GM23338 (cell line): ENCODE results near the gene ANKRD13B. TPM values are rescaled to one million over a fixed set of nuclear protein-coding genes. Genes with fewer than 3 reads are reported as not detected.

Experiments
- ATAC-seq: fragments of 200-7000 bp; cut with Tn5 transposase; 3 replicates; pipeline ENCODE4 v1.9.1; 2020
- DNase-seq: peaks from one replicate; pipeline ENCODE4 v3.0.0-alpha.2; 2015; ENCODE audit warnings: low spot score
- H2AFZ ChIP-seq: fragments of 200-600 bp; sonication (generic); 2 replicates; pipeline ENCODE4 v1.8.0; 2016; ENCODE audit warnings: antibody characterized with exemption, mild to moderate bottlenecking, moderate library complexity
- H3F3A ChIP-seq: fragments of 200-600 bp; sonication (generic); replicated peaks from 2 replicates; pipeline ENCODE4 v1.8.0; 2017; ENCODE audit warnings: antibody characterized with exemption, mixed run types, low read depth
- H3K27ac ChIP-seq: fragments of 200-600 bp; sonication (generic); 2 replicates; pipeline ENCODE4 v1.6.1; 2016; ENCODE audit warnings: low read depth
- H3K27me3 ChIP-seq: fragments of 200-600 bp; sonication (generic); 2 replicates; pipeline ENCODE4 v1.8.0; 2016; ENCODE audit warnings: mild to moderate bottlenecking, mixed run types, moderate library complexity; ENCODE audit not compliant: insufficient read depth
- H3K36me3 ChIP-seq: fragments of 200-600 bp; sonication (generic); 2 replicates; pipeline ENCODE4 v1.8.0; 2016; ENCODE audit warnings: mild to moderate bottlenecking; ENCODE audit not compliant: insufficient read depth
- H3K4me1 ChIP-seq: fragments of 200-600 bp; sonication (generic); 2 replicates; pipeline ENCODE4 v1.8.0; 2016; ENCODE audit warnings: mild to moderate bottlenecking, moderate library complexity; ENCODE audit not compliant: insufficient read depth
- H3K4me2 ChIP-seq: fragments of 200-600 bp; sonication (generic); 2 replicates; pipeline ENCODE4 v1.7.1; 2017; ENCODE audit warnings: mixed run types
- H3K4me3 ChIP-seq: fragments of 200-600 bp; sonication (generic); 2 replicates; pipeline ENCODE4 v1.6.1; 2016; ENCODE audit warnings: mixed run types
- H3K79me2 ChIP-seq: fragments of 200-600 bp; sonication (generic); replicated peaks from 2 replicates; pipeline ENCODE4 v1.8.0; 2017; ENCODE audit warnings: mild to moderate bottlenecking; ENCODE audit not compliant: insufficient read depth
- H3K9me2 ChIP-seq: fragments of 200-600 bp; sonication (generic); 2 replicates; pipeline ENCODE4 v1.8.0; 2017; ENCODE audit not compliant: insufficient read depth
- H4K20me1 ChIP-seq: fragments of 200-600 bp; sonication (generic); replicated peaks from 2 replicates; pipeline ENCODE4 v1.8.0; 2017; ENCODE audit warnings: mild to moderate bottlenecking; ENCODE audit not compliant: insufficient read depth
- H3K27ac Mint-ChIP-seq: 2 replicates; pipeline ENCODE4 v1.8.0; 2020; ENCODE audit warnings: inconsistent platforms, mild to moderate bottlenecking, moderate library complexity, mixed read lengths
- H3K27me3 Mint-ChIP-seq: 3 replicates; pipeline ENCODE4 v1.8.0; 2022; ENCODE audit warnings: low read depth, mild to moderate bottlenecking, moderate library complexity, mixed read lengths, inconsistent platforms; ENCODE audit not compliant: insufficient read depth, poor library complexity
- H3K36me3 Mint-ChIP-seq: 3 replicates; pipeline ENCODE4 v1.8.0; 2021; ENCODE audit warnings: low read depth, mild to moderate bottlenecking, inconsistent platforms, moderate library complexity, mixed read lengths
- H3K4me1 Mint-ChIP-seq: 3 replicates; pipeline ENCODE4 v1.8.0; 2020; ENCODE audit warnings: mild to moderate bottlenecking, inconsistent platforms, mixed read lengths
- H3K4me3 Mint-ChIP-seq: 3 replicates; pipeline ENCODE4 v1.8.0; 2021; ENCODE audit warnings: moderate library complexity, mild to moderate bottlenecking, inconsistent platforms, mixed read lengths
- H3K9me3 Mint-ChIP-seq: 3 replicates; pipeline ENCODE4 v1.8.0; 2020; ENCODE audit warnings: moderate library complexity, mild to moderate bottlenecking, inconsistent platforms, mixed read lengths
- CREB1 ChIP-seq: fragments of 250-450 bp; sonication (Bioruptor Pico); IDR thresholded peaks from 2 replicates; pipeline ENCODE4 v1.5.0; 2020; ENCODE audit warnings: low read depth, mild to moderate bottlenecking, moderate library complexity
- CTCF ChIP-seq, 2 experiments: fragments of 200-600 bp in 1 of 2; sonication (generic) in 1 of 2; conservative IDR thresholded peaks; 2 replicates each; pipeline versions ENCODE4 v1.5.1 to v1.6.1; 2016 to 2017; ENCODE audit warnings: antibody characterized with exemption in 2 of 2, low read depth in 2 of 2, mild to moderate bottlenecking in 2 of 2, moderate library complexity in 1 of 2
- ETS1 ChIP-seq: IDR thresholded peaks from 2 replicates; pipeline ENCODE4 v1.6.1; 2016; ENCODE audit warnings: antibody characterized with exemption
- EZH2 ChIP-seq: fragments of 200-600 bp; sonication (generic); IDR thresholded peaks from one replicate; pipeline ENCODE4 v1.8.0; 2017; ENCODE audit warnings: antibody characterized with exemption, mild to moderate bottlenecking, low read depth; ENCODE audit not compliant: unreplicated experiment
- POLR2AphosphoS5 ChIP-seq: IDR thresholded peaks from 2 replicates; pipeline ENCODE4 v1.6.1; 2016; ENCODE audit warnings: antibody characterized with exemption, low read depth
- ZNF114 ChIP-seq: fragments of 250-450 bp; sonication (Bioruptor Pico); IDR thresholded peaks from 2 replicates; pipeline ENCODE4 v1.5.0; 2020; ENCODE audit warnings: mild to moderate bottlenecking, moderate library complexity
- ZNF462 ChIP-seq: fragments of 250-450 bp; sonication (Bioruptor Pico); IDR thresholded peaks from 2 replicates; pipeline ENCODE4 v1.5.0; 2020; ENCODE audit warnings: mild to moderate bottlenecking, moderate library complexity
- long read RNA-seq: library from polyadenylated mRNA; unstranded; transcript quantifications from one replicate; pipeline ENCODE4 v2.0.0, GENCODE V29; 2020; ENCODE audit not compliant: unreplicated experiment
- polyA plus RNA-seq: library from polyadenylated mRNA; unstranded; fragments of >200 nt; fragmentation: Nextera tagmentation; extraction: Ambion mirVana; gene quantifications from 2 replicates; pipeline ENCODE4 v1.2.1, GENCODE V29; 2016
- total RNA-seq: library from RNA; depleted of rRNA; stranded (reverse); fragments of >200 nt; shearing (Covaris generic); gene quantifications from 2 replicates; pipeline ENCODE4 v1.2.3, GENCODE V29; 2014; rRNA removed

The ANKRD13B gene
- 55.0 and 57.4 TPM in 2 replicates for total RNA-seq
- 8.2 and 9.6 TPM in 2 replicates for polyA plus RNA-seq
- long read RNA-seq, partial matches to known transcripts: 1 of 3 reads
- long read RNA-seq, other reads (novel, unspliced or antisense): 2 of 3 reads

GRCh38 chr17:29592850-29593551 is at the start of gene ANKRD13B:
TSS of gene ANKRD13B (plus strand) at chr17:29593132. CDS start at chr17:29593622, 490 bp downstream.
- H3K27me3 ChIP-seq: peaks cover 12% of the 10 kb centered on the region
- peaks cover 48% of the 10 kb centered on the region for H3K4me1 Mint-ChIP-seq
- peak within 1 kb of the TSS; percentile 71; the same call in 1 of the 2 replicates for H3K27ac Mint-ChIP-seq
- H3K9me3 Mint-ChIP-seq: no peaks in the 10 kb centered on the region
- H3K27ac ChIP-seq: no peak within 1 kb of the TSS
- H3K4me3 Mint-ChIP-seq: peak within 1 kb of the TSS; percentile 89
- peaks cover 8% of the 10 kb centered on the region for H4K20me1 ChIP-seq
- H3K79me2 ChIP-seq: peaks cover 13% of the 10 kb centered on the region
- H3K36me3 Mint-ChIP-seq: no peaks in the 10 kb centered on the region
- no peaks in the 10 kb centered on the region for H3K9me2 ChIP-seq
- peak; percentile 83 for DNase-seq
- peaks cover 31% of the 10 kb centered on the region for H3K27me3 Mint-ChIP-seq
- H2AFZ ChIP-seq: peak within 1 kb of the TSS; percentile 94
- H3F3A ChIP-seq: peaks cover 25% of the 10 kb centered on the region
- TF ChIP-seq CTCF (conservative IDR thresholded peaks at IDR 0.05; ENCODE audit: low read depth in 2 of 2): no peak
- no peak for TF ChIP-seq CREB1
- peak; percentile 48; the same call in 1 of the 2 replicates for TF ChIP-seq ETS1
- peak; percentile 41; the same call in 1 of the 2 replicates for TF ChIP-seq POLR2AphosphoS5
- no peak for TF ChIP-seq ZNF114 (CRISPR knock-in tag)
- peaks cover 49% of the 10 kb centered on the region for H3K4me1 ChIP-seq
- peak within 1 kb of the TSS; percentile 86 for H3K4me3 ChIP-seq
- H3K36me3 ChIP-seq: no peaks in the 10 kb centered on the region
- peak within 1 kb of the TSS; percentile 90 for H3K4me2 ChIP-seq
- peak; percentile 0; the same call in 2 of the 3 replicates for ATAC-seq

GRCh38 chr17:29544066-29544465 is 48.9 kb upstream of the ANKRD13B start:
- ATAC-seq (no peak), DNase-seq (no peak)
- no peaks in the 10 kb centered on the region for H4K20me1 ChIP-seq
- Mint-ChIP-seq H3K9me3 (no peaks in the 10 kb centered on the region), H3K27ac (no peak overlapping the region), H3K36me3 (peaks cover 17% of the 10 kb centered on the region), H3K4me1 (peaks cover 4% of the 10 kb centered on the region; the same call in 2 of the 3 replicates), H3K27me3 (peaks cover 5% of the 10 kb centered on the region), H3K4me3 (no peak overlapping the region)
- no peaks in the 10 kb centered on the region for H3K27me3 ChIP-seq
- H3K79me2 ChIP-seq: no peaks in the 10 kb centered on the region
- H2AFZ ChIP-seq: no peak overlapping the region
- no peaks in the 10 kb centered on the region for H3F3A ChIP-seq
- H3K4me2 ChIP-seq: no peak overlapping the region
- H3K4me1 ChIP-seq: peaks cover 7% of the 10 kb centered on the region
- no peak overlapping the region for H3K27ac ChIP-seq
- H3K4me3 ChIP-seq: no peak overlapping the region
- H3K36me3 ChIP-seq: peaks cover 17% of the 10 kb centered on the region; the same call in 1 of the 2 replicates
- no peaks in the 10 kb centered on the region for H3K9me2 ChIP-seq
- TF ChIP-seq ETS1 (no peak), POLR2AphosphoS5 (no peak), ZNF462 (CRISPR knock-in tag) (no peak), EZH2 (no peak)
